Suprapubic skin (tissue), 4 donors: ENCODE data around the gene CRACR2B.

Experiments
- EP300 ChIP-seq: sonication (generic); formaldehyde crosslinking; IDR thresholded peaks from one replicate; pipeline ENCODE4 v1.6.1; 2017; ENCODE audit warnings: antibody characterized with exemption
- POLR2A ChIP-seq, 2 donors: fragments of 450-650 bp; IDR thresholded peaks; one replicate each; pipeline ENCODE4 v1.6.1; 2017; ENCODE audit warnings: antibody characterized with exemption in 2 of 2, mild to moderate bottlenecking in 2 of 2, moderate library complexity in 2 of 2
- POLR2AphosphoS5 ChIP-seq, 3 donors: sonication (generic); formaldehyde crosslinking; IDR thresholded peaks; one replicate each; pipeline ENCODE4 v1.6.1; 2017; ENCODE audit warnings: antibody characterized with exemption in 3 of 3
- TF ChIP-seq, protein P1 (sequence below), 2 donors: fragments of 200-600 bp in 1 of 2; fragments of 450-650 bp in 1 of 2; sonication (generic) in 1 of 2; IDR thresholded peaks; one replicate each; pipeline ENCODE4 v1.5.1; 2016 to 2019; ENCODE audit warnings: antibody characterized with exemption in 2 of 2, mild to moderate bottlenecking in 1 of 2, moderate library complexity in 1 of 2

DNA sequence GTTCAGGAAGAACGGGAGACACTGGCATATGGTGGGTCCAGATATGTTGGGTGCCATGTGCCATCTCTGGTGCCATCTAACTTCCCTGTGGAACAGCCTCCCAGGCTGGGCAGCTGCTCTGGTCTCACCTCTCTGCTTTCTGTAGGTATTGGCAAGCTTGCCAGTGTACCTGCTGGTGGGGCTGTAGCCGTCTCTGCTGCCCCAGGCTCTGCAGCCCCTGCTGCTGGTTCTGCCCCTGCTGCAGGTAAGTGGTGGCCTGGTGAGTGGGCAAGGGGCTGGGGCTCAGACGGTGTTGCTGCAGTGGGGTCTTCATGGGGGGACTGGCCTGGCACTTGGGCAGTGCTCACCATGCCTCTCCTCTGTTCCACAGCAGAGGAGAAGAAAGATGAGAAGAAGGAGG lies 15.3 kb upstream of the CRACR2B start:
- TF ChIP-seq, protein P1, sequence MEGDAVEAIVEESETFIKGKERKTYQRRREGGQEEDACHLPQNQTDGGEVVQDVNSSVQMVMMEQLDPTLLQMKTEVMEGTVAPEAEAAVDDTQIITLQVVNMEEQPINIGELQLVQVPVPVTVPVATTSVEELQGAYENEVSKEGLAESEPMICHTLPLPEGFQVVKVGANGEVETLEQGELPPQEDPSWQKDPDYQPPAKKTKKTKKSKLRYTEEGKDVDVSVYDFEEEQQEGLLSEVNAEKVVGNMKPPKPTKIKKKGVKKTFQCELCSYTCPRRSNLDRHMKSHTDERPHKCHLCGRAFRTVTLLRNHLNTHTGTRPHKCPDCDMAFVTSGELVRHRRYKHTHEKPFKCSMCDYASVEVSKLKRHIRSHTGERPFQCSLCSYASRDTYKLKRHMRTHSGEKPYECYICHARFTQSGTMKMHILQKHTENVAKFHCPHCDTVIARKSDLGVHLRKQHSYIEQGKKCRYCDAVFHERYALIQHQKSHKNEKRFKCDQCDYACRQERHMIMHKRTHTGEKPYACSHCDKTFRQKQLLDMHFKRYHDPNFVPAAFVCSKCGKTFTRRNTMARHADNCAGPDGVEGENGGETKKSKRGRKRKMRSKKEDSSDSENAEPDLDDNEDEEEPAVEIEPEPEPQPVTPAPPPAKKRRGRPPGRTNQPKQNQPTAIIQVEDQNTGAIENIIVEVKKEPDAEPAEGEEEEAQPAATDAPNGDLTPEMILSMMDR (IDR thresholded peaks at IDR 0.05), result no peak
- TF ChIP-seq EP300 (no peak), POLR2A (IDR thresholded peaks at IDR 0.05) (no peak), POLR2AphosphoS5 (IDR thresholded peaks at IDR 0.05) (no peak)
